Activated CD8-positive, alpha-beta memory T cell treated with anti-CD3 and anti-CD28 coated beads for 36 hours (primary cell): ENCODE measurements around the gene IL4I1. TPM values are rescaled to one million over a fixed set of nuclear protein-coding genes. Genes with fewer than 3 reads are reported as not detected.

Source experiments
- CTCF ChIA-PET: fragments of 350-600 bp; sonication (Branson Sonifier 250); formaldehyde crosslinking; loops from one replicate; lab custom pipeline; 2021; ENCODE audit warnings: antibody characterized with exemption; lab: Charles Lee
- POLR2A ChIA-PET: fragments of 350-600 bp; sonication (Branson Sonifier 250); formaldehyde crosslinking; loops from one replicate; lab custom pipeline; 2021; ENCODE audit warnings: antibody characterized with exemption; lab: Charles Lee
- total RNA-seq, 2 experiments: library from RNA; stranded (reverse); gene quantifications; one replicate each; pipeline ENCODE4 v1.2.3, GENCODE V29; 2021

IL4I1 gene
- total RNA-seq, 2 experiments from 2014 or later, result 28.9 to 30.8 TPM

DNA sequence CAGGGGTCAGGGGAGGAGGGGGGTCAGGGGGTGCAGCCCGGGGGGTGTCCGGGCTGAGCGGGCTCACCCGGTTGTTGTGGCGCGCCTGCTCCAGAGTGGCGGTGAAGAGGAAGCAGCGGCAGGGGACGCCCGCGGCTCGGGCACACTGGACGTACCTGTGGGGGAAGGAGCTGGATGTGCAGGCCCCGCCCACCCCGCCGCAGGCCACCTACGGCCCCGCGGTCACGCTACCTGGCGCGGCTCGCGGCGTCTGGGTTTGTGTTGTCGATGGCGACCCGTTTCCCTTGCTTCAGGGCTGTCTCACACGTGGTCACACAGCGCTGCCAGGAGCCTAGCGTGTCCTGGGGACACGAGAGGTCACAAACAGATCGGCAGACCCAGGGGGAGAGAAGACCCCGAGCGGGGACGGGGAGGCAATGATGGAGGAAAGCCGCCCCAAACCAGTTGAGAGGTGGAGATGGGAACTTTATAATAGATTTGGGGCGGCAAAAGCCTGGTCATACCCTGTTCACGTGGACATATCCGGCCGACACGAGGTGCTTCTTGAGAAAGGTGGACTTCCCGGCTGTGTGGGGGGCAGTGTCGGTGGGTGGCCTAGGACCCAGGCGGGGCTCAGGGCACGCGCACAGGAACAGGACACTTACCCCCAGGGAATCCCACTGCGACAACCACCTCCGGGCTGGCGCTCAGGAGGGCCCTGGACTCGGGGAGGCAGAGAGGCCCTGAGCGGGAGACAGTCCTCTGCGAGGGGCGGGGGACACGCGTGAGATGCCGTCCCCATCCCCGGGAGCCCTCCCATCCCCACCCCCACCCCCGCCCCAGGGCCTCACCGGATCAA lies 34.9 kb downstream of the IL4I1 start:
- ChIA-PET CTCF (interaction anchor here (1.6 kb wide), 1 partner anchor 13 kb away, joined by 3 read pairs; no protein-coding TSS in a partner anchor), POLR2A (no interaction called here)

- CTCF ChIA-PET, result no interaction called here
These were observed 35.6 kb downstream of the IL4I1 start for GRCh38 chr19:49861107-49861506.

GRCh38 chr19:49860336-49861102 lies 36.2 kb downstream of the IL4I1 start:
- ChIA-PET POLR2A (no interaction called here), CTCF (no interaction called here)

More at GRCh38 chr19:49861107-49861506, 35.6 kb downstream of the IL4I1 start:
- POLR2A ChIA-PET, result no interaction called here

DNA sequence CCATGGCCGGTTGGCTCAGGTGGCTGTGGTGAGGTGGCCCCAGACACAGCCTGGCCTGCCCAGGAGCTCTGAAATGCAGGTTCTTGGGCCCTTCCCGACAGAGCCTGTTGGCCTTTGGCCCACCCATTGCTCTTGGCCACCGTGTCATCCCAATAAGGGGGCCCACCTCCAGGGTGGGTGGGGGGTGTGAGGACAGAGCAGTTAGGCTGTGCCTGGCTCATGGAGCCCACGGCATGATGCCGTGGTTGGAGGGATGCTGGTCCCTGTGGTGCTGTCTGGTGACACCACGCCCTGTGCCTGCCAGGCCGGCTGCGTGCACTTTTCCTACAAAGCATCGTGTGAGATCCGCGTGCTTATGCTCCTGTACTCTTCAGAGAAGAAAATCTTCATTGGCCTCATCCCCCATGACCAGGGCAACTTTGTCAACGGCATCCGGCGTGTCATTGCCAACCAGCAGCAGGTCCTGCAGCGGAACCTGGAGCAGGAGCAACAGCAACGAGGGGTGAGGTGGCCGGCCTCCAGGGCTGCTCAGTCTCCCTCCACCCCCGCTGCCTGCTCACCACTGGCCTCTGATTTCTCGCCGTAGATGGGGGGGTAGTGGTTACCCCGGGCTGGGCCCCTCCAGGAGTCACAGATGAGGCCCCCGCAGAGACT lies 36.9 kb downstream of the IL4I1 start:
- POLR2A ChIA-PET, result no interaction called here
- CTCF ChIA-PET, result no interaction called here

DNA sequence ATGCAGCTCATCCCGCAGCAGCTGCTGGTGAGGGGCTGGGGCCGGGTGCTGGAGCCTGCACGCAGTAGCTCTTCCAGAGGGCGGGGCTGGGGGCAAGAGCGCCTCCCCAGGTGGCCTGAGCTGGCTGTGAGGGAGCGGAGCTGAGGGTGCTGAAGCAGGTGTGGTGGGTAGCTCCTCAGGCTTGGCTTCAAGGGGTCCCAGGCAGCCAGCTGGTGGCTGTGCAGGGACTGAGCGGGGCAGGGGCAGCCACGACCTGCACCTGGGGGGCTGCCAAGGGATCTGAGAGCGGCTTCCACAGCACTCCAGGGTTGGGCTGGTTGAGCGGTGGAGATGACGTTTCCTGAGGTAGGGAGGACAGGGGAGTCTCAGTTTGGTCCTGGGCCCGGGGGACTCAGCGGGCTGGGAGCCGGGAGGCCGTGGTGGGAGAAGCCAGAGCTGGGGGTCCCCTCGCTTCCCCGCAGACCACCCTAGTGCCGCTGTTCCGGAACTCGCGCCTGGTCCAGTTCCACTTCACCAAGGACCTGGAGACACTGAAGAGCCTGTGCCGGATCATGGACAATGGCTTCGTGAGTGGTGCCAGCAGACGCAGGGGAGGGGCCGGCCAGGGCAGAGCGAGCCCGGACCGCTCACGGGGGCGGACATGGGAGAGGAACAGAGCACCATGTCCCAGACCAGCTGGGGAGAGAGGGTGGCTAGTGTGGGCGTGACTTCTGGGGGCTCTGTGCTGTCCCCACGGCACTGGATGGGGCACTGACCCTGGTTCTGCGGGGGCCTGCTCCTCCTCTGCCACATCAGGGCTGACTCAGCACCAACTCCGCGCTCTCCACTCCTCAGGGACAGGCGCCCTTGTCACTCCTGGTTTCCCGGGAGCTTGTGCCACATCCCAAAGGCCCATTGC lies 38.4 kb downstream of the IL4I1 start:
- ChIA-PET CTCF (no interaction called here), POLR2A (interaction anchor here (0.6 kb wide), 2 partner anchors 136 to 489 kb away, joined by 3 to 10 read pairs; no protein-coding TSS in a partner anchor)

- ChIA-PET CTCF (no interaction called here), POLR2A (no interaction called here)
These were observed 38.9 kb downstream of the IL4I1 start for GRCh38 chr19:49857838-49858087.

- CTCF ChIA-PET, result no interaction called here
- POLR2A ChIA-PET, result no interaction called here
These were observed 39.4 kb downstream of the IL4I1 start for GRCh38 chr19:49857061-49857837.

GRCh38 chr19:49856574-49857021 lies 40.1 kb downstream of the IL4I1 start:
- CTCF ChIA-PET, result no interaction called here
- POLR2A ChIA-PET, result no interaction called here

DNA sequence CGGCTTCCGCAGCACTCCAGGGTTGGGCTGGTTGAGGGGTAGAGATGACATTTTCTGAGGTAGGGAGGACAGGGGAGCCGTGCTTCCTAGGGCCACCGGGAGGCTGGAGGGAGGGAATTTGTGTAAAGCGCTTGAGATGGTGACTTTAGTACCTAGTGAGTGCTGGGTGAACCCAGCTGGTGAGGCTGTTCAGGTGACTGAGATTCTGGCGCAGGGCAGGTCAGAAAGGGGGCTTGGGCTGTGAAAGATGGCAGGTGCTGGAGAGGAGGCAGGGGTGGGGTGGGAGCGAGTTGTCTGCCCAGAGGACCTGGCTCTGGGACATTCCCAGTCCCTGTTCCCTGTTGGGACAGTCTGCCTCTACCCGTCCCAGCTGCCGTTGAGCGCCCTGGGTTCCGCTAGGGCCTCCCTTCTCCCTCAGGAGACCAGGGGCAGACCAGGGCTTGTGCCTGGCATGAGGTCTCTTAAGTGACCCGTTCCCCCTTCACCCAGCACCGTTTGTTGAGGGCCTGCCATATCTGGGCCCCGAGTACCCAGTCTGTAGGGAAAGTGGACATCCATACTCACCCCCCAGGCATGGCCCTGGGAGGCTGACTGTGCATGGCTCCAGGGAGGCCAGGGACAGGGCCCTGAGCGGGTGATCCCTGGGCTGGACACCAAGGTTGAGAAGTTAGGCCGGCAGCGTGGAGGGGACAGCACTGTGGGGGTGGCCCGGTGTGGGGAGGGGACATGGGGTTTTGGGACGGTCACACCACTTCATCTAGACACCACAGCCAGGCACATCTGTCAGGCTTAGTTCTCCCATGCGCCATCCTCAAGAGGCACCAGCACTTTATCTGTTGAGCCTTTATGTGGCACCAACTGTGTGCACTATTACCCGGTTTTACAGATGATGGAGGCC lies 40.8 kb downstream of the IL4I1 start:
- ChIA-PET POLR2A (no interaction called here), CTCF (no interaction called here)

DNA sequence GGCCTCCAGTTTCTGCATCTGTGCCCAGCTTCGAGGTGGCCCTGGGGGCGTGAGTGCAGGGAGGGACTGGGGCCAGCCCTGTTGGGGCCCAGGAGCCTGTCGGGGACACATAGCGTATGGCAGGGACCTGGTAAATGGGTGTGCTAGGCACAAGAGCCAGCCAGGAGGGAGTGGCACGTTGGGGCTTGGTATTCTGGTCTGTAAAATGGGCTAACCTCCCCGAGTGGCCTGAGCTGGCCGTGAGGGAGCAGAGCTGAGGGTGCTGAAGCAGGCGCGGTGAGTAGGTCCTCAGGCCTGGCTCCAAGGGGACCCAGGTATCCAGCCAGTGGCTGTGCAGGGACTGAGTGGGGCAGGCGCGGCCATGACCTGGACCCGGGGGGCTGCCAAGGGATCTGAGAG lies 41.4 kb downstream of the IL4I1 start:
- ChIA-PET POLR2A (no interaction called here), CTCF (no interaction called here)

GRCh38 chr19:49854378-49855263 lies 42.1 kb downstream of the IL4I1 start:
- ChIA-PET POLR2A (interaction anchor here (0.7 to 2.4 kb wide), 3 partner anchors 9 to 15 kb away, joined by 3 to 10 read pairs (median 3); no protein-coding TSS in a partner anchor), CTCF (no interaction called here)

DNA sequence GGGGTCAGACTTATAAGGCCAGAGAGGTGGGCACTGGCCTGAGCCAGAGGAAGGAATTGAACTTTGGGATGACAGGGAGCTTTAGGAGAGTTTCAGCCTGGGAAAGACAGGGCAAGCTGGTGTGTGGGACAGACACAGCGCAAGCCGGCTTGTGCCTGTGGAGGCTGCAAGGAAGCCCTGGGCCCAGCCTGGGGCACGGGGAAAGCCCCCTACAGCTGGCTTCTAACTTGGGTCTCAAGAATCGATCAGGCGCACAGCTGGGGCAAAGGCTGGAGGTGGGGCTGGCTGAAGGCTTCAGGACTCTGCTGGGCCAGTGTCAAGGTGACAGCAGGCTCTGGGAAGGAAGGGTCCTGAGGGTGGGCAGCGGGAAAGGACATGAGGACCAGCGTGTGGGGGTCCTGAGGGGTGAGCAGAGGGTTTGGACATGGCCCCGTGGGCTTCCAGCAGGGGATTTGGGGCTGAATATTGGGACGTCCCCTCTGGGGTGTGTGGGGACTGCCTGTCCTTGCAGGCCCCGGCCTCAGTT lies 42.8 kb downstream of the IL4I1 start:
- ChIA-PET POLR2A (interaction anchor here (0.6 to 2.4 kb wide), 5 partner anchors 10 to 655 kb away, joined by 3 to 10 read pairs (median 3); no protein-coding TSS in a partner anchor), CTCF (interaction anchor here (0.7 kb wide), 1 partner anchor 68 kb away, joined by 5 read pairs; no protein-coding TSS in a partner anchor)

- POLR2A ChIA-PET, result interaction anchor here (0.7 to 2.4 kb wide), 3 partner anchors 11 to 250 kb away, joined by 3 to 10 read pairs (median 4); no protein-coding TSS in a partner anchor
- CTCF ChIA-PET, result interaction anchor here (0.6 to 0.7 kb wide), 4 partner anchors 17 to 743 kb away, joined by 3 to 4 read pairs (median 4); no protein-coding TSS in a partner anchor
These were observed 44.0 kb downstream of the IL4I1 start for GRCh38 chr19:49852631-49853126.

DNA sequence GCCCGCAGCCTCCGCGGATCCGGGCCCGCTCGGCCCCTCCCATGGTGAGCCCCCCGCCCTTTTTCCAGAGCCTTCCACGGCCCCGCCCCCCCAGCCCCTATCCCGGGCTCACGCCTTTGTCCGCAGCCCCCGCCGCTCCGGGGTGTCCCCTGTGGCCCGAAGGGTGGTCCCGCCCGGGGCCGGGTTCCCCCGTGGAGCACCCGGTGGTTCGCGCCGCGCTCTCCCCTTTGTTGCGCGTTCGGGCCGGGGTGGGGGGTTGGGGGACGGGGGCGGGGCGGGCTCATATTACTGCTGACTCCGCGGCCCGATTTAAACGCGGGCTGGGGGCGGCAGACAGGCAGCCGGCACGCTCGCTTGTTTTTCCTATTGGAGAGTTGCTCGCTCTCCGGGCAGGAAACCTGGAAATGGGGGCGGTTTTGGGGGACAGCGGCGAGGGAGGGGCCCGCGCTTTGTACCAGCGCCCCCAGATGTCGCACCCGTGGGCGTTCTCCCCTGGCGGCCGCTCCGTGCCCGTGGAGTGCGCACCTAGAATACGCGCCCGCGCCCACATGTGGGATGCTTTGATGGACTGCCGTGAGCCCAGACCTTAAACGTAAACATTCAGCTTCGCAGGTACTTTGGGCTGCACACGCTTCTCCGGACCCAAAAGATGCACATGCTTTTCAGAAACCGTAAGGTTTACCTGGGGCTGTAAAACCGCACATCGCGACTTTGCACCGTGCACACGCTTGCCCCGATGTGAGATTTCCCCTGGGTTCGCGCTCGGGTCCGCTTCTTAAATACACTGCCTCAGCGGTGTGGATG lies 45.0 kb downstream of the IL4I1 start:
- POLR2A ChIA-PET, result interaction anchor here (0.8 to 2.4 kb wide), 4 partner anchors 12 to 18 kb away, joined by 3 to 10 read pairs (median 6); partner anchors contain the start of gene PNKP
- CTCF ChIA-PET, result interaction anchor here (0.6 to 1.0 kb wide), 2 partner anchors 17 to 131 kb away, joined by 3 read pairs; no protein-coding TSS in a partner anchor
